GM12878 (cell line): ENCODE results near the gene SLC22A4.

ENCODE experiments used
- CBFB ChIP-seq: IDR thresholded peaks from 2 replicates; pipeline ENCODE4 v1.6.1; 2016; ENCODE audit warnings: antibody characterized with exemption, low read depth
- CTCF ChIP-seq, 3 experiments: IDR thresholded peaks in 2 of 3; conservative IDR thresholded peaks in 1 of 3; 2 replicates each; pipeline ENCODE4 v1.5.1; 2011; ENCODE audit warnings: low read depth in 3 of 3, low read length in 3 of 3, mild to moderate bottlenecking in 3 of 3, control low read depth in 2 of 3, moderate library complexity in 2 of 3, inconsistent platforms in 1 of 3, mixed read lengths in 1 of 3; ENCODE audit not compliant: control insufficient read depth in 2 of 3, insufficient read depth in 1 of 3; ENCODE audit errors: extremely low read depth in 1 of 3
- ELK1 ChIP-seq: IDR thresholded peaks from 2 replicates; pipeline ENCODE4 v1.6.1; 2012; ENCODE audit warnings: low read depth, low read length, improper control_type of control experiment
- HDGF ChIP-seq: fragments of 450-650 bp; IDR thresholded peaks from 2 replicates; pipeline ENCODE4 v1.6.1; 2016; ENCODE audit warnings: antibody characterized with exemption
- POLR2A ChIP-seq: IDR thresholded peaks from 2 replicates; pipeline ENCODE4 v1.6.1; 2011; ENCODE audit warnings: low read depth, mild to moderate bottlenecking, low read length
- SMARCA5 ChIP-seq: fragments of 450-650 bp; IDR thresholded peaks from 2 replicates; pipeline ENCODE4 v1.6.1; 2017; ENCODE audit warnings: mild to moderate bottlenecking
- STAT3 ChIP-seq: IDR thresholded peaks from 2 replicates; pipeline ENCODE4 v1.6.1; 2011; ENCODE audit warnings: low read depth, low read length, improper control_type of control experiment
- SUZ12 ChIP-seq: fragments of 200-600 bp; sonication (generic); IDR thresholded peaks from one replicate; pipeline ENCODE4 v1.6.1; 2018; ENCODE audit warnings: antibody characterized with exemption, mild to moderate bottlenecking; ENCODE audit not compliant: unreplicated experiment

GRCh38 chr5:132370181-132370970 is 76.2 kb downstream of the SLC22A4 start:
- TF ChIP-seq SMARCA5 (no peak), CTCF (IDR thresholded peaks at IDR 0.05 in 2 of 3, conservative IDR thresholded peaks at IDR 0.05 in 1 of 3; ENCODE audit: control insufficient read depth in 2 of 3, extremely low read depth in 1 of 3, insufficient read depth in 1 of 3, low read depth in 3 of 3, low read length in 3 of 3) (no peak), STAT3 (no peak), POLR2A (no peak), CBFB (no peak), ELK1 (no peak), HDGF (no peak), SUZ12 (no peak)
